SK-N-SH treated with all-trans-retinoic acid at 6 μM for 48 hours (cell line): ENCODE measurements around the gene STK32B.

Source experiments
- ATAC-seq: fragments of 200-7000 bp; cut with Tn5 transposase; 3 replicates; pipeline ENCODE4 v1.9.1; 2020; ENCODE audit warnings: mild to moderate bottlenecking, moderate library complexity
- ARNTL ChIP-seq: fragments of 450-650 bp; formaldehyde crosslinking; IDR thresholded peaks from 2 replicates; pipeline ENCODE4 v1.5.0; 2020; ENCODE audit warnings: low read depth, mild to moderate bottlenecking, moderate library complexity, borderline replicate concordance
- BACH2 ChIP-seq: fragments of 250-450 bp; sonication (Bioruptor Pico); IDR thresholded peaks from 2 replicates; pipeline ENCODE4 v1.9.0; 2021; ENCODE audit warnings: mild to moderate bottlenecking, borderline replicate concordance
- ESRRG ChIP-seq: fragments of 250-450 bp; sonication (Bioruptor Pico); IDR thresholded peaks from 2 replicates; pipeline ENCODE4 v1.6.1; 2021; ENCODE audit warnings: mild to moderate bottlenecking
- GLIS3 ChIP-seq: fragments of 250-450 bp; sonication (Bioruptor Pico); IDR thresholded peaks from 2 replicates; pipeline ENCODE4 v1.5.0; 2020; ENCODE audit warnings: mild to moderate bottlenecking, moderate library complexity
- ISL1 ChIP-seq: fragments of 250-450 bp; sonication (Bioruptor Pico); IDR thresholded peaks from 2 replicates; pipeline ENCODE4 v2.1.2; 2022; ENCODE audit warnings: mild to moderate bottlenecking, moderate library complexity
- OSR1 ChIP-seq: fragments of 250-450 bp; sonication (Bioruptor Pico); IDR thresholded peaks from 2 replicates; pipeline ENCODE4 v1.8.0; 2022; ENCODE audit warnings: moderate library complexity, mild to moderate bottlenecking, inconsistent platforms
- PPARA ChIP-seq: fragments of 250-450 bp; sonication (Bioruptor Pico); IDR thresholded peaks from 2 replicates; pipeline ENCODE4 v1.5.0; 2020; ENCODE audit warnings: mild to moderate bottlenecking, borderline replicate concordance
- RARB ChIP-seq: fragments of 250-450 bp; sonication (Bioruptor Pico); IDR thresholded peaks from 2 replicates; pipeline ENCODE4 v1.8.0; 2021; ENCODE audit warnings: mild to moderate bottlenecking, moderate library complexity
- SNAI2 ChIP-seq: fragments of 250-450 bp; sonication (Bioruptor Pico); IDR thresholded peaks from 2 replicates; pipeline ENCODE4 v1.5.0; 2020; ENCODE audit warnings: mild to moderate bottlenecking, moderate library complexity
- TCF4 ChIP-seq: fragments of 250-450 bp; sonication (Bioruptor Pico); IDR thresholded peaks from 2 replicates; pipeline ENCODE4 v1.8.0; 2021; ENCODE audit warnings: mild to moderate bottlenecking, moderate library complexity, borderline replicate concordance
- TOX ChIP-seq: fragments of 250-450 bp; sonication (Bioruptor Pico); IDR thresholded peaks from 2 replicates; pipeline ENCODE4 v1.8.0; 2021; ENCODE audit warnings: mild to moderate bottlenecking, moderate library complexity, borderline replicate concordance
- ZC3H10 ChIP-seq: fragments of 250-450 bp; sonication (Bioruptor Pico); IDR thresholded peaks from 2 replicates; pipeline ENCODE4 v1.5.1; 2021; ENCODE audit warnings: mild to moderate bottlenecking, moderate library complexity
- ZFP30 ChIP-seq: fragments of 450-650 bp; formaldehyde crosslinking; IDR thresholded peaks from 2 replicates; pipeline ENCODE4 v1.5.0; 2022; ENCODE audit warnings: mild to moderate bottlenecking, moderate library complexity
- ZNF565 ChIP-seq: fragments of 450-650 bp; formaldehyde crosslinking; conservative IDR thresholded peaks from 2 replicates; pipeline ENCODE4 v1.5.0; 2020; ENCODE audit warnings: low read depth, mild to moderate bottlenecking, moderate library complexity
- ZNF70 ChIP-seq: fragments of 450-650 bp; formaldehyde crosslinking; IDR thresholded peaks from 2 replicates; pipeline ENCODE4 v1.5.0; 2020; ENCODE audit warnings: mild to moderate bottlenecking, moderate library complexity
- ZNF8 ChIP-seq: fragments of 450-650 bp; formaldehyde crosslinking; IDR thresholded peaks from 2 replicates; pipeline ENCODE4 v1.5.0; 2020; ENCODE audit warnings: mild to moderate bottlenecking, moderate library complexity
- TF ChIP-seq, protein P1 (sequence below): fragments of 250-450 bp; sonication (Bioruptor Pico); IDR thresholded peaks from 2 replicates; pipeline ENCODE4 v1.5.1; 2020; ENCODE audit warnings: low read depth, mild to moderate bottlenecking, moderate library complexity
- TF ChIP-seq, protein P2 (sequence below): fragments of 250-450 bp; sonication (Bioruptor Pico); IDR thresholded peaks from 2 replicates; pipeline ENCODE4 v1.8.0; 2020; ENCODE audit warnings: mild to moderate bottlenecking, moderate library complexity, borderline replicate concordance
- TF ChIP-seq, protein P3 (sequence below): fragments of 250-450 bp; sonication (Bioruptor Pico); IDR thresholded peaks from 2 replicates; pipeline ENCODE4 v1.8.0; 2021; ENCODE audit warnings: low read depth, mild to moderate bottlenecking, moderate library complexity, borderline replicate concordance
- TF ChIP-seq, protein P4 (sequence below): fragments of 250-450 bp; sonication (Bioruptor Pico); IDR thresholded peaks from 2 replicates; pipeline ENCODE4 v1.5.1; 2021; ENCODE audit warnings: mild to moderate bottlenecking, moderate library complexity
- TF ChIP-seq, protein P5 (sequence below): fragments of 250-450 bp; sonication (Bioruptor Pico); IDR thresholded peaks from 2 replicates; pipeline ENCODE4 v1.5.0; 2020; ENCODE audit warnings: mild to moderate bottlenecking, moderate library complexity

STK32B gene

DNA sequence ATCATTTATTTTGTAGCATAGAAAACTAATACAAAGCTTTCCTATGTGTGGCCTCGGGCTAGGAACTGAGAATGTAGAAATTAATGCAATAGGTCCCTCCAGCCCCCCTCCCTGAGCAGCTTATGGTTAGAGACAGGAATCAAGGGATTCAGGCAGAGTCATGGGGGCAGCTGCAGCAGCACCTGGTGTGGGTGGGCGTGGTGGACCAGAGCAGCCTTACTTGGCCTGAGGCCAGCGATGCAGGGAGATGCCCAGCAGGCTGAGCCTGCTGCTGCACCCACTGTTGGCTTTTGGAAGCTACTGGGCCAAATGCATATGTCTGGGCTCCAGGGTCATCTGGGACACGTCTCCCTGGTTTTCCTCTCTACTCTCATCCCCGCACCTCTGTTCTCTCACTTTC, 74.0 kb downstream of the STK32B start:
- TF ChIP-seq ESRRG (no peak), TCF4 (CRISPR knock-in tag) (no peak), ZFP30 (no peak), ZNF565 (CRISPR knock-in tag) (no peak), BACH2 (no peak), SNAI2 (CRISPR knock-in tag) (no peak), GLIS3 (CRISPR knock-in tag) (no peak)
- TF ChIP-seq, protein P1, sequence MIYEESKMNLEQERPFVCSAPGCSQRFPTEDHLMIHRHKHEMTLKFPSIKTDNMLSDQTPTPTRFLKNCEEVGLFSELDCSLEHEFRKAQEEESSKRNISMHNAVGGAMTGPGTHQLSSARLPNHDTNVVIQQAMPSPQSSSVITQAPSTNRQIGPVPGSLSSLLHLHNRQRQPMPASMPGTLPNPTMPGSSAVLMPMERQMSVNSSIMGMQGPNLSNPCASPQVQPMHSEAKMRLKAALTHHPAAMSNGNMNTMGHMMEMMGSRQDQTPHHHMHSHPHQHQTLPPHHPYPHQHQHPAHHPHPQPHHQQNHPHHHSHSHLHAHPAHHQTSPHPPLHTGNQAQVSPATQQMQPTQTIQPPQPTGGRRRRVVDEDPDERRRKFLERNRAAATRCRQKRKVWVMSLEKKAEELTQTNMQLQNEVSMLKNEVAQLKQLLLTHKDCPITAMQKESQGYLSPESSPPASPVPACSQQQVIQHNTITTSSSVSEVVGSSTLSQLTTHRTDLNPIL = no peak
- TF ChIP-seq, protein P2, sequence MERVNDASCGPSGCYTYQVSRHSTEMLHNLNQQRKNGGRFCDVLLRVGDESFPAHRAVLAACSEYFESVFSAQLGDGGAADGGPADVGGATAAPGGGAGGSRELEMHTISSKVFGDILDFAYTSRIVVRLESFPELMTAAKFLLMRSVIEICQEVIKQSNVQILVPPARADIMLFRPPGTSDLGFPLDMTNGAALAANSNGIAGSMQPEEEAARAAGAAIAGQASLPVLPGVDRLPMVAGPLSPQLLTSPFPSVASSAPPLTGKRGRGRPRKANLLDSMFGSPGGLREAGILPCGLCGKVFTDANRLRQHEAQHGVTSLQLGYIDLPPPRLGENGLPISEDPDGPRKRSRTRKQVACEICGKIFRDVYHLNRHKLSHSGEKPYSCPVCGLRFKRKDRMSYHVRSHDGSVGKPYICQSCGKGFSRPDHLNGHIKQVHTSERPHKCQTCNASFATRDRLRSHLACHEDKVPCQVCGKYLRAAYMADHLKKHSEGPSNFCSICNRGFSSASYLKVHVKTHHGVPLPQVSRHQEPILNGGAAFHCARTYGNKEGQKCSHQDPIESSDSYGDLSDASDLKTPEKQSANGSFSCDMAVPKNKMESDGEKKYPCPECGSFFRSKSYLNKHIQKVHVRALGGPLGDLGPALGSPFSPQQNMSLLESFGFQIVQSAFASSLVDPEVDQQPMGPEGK (CRISPR knock-in tag) = no peak
- TF ChIP-seq, protein P3, sequence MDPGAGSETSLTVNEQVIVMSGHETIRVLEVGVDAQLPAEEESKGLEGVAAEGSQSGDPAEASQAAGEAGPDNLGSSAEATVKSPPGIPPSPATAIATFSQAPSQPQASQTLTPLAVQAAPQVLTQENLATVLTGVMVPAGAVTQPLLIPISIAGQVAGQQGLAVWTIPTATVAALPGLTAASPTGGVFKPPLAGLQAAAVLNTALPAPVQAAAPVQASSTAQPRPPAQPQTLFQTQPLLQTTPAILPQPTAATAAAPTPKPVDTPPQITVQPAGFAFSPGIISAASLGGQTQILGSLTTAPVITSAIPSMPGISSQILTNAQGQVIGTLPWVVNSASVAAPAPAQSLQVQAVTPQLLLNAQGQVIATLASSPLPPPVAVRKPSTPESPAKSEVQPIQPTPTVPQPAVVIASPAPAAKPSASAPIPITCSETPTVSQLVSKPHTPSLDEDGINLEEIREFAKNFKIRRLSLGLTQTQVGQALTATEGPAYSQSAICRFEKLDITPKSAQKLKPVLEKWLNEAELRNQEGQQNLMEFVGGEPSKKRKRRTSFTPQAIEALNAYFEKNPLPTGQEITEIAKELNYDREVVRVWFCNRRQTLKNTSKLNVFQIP (CRISPR knock-in tag) = no peak
- ATAC-seq = no peak

DNA sequence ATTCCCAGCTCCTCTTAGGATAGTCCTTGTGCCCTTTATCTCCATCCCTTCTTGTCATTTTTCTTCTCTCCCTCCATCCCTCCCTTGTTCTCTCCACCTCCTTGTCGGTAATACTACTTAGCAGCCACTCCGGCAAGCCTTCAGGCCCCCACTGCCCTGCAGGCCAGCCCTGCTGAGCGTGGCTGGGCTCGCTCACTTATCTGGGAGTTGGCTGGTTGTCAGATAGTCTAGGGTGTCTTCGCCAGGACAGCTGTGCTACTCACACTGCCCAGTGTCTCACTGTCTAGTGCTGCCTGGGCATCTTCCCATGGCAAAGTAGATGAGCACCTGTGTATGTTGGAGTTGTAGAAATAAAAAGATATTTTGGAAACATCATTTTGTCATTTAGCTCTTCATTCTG, 75.0 kb downstream of the STK32B start:
- ATAC-seq = no peak
- TF ChIP-seq SNAI2 (CRISPR knock-in tag) = no peak
- TF ChIP-seq, protein P1 = no peak
- TF ChIP-seq, protein P2 (CRISPR knock-in tag) = no peak
- no peak for TF ChIP-seq GLIS3 (CRISPR knock-in tag)
- TF ChIP-seq ARNTL = no peak
- no peak for TF ChIP-seq ZNF70 (CRISPR knock-in tag)
- TF ChIP-seq ISL1 (CRISPR knock-in tag) = no peak
- no peak for TF ChIP-seq ZNF8
- TF ChIP-seq BACH2 = no peak
- TF ChIP-seq TOX = no peak
- TF ChIP-seq RARB = no peak
- no peak for TF ChIP-seq ZFP30
- TF ChIP-seq, protein P4, sequence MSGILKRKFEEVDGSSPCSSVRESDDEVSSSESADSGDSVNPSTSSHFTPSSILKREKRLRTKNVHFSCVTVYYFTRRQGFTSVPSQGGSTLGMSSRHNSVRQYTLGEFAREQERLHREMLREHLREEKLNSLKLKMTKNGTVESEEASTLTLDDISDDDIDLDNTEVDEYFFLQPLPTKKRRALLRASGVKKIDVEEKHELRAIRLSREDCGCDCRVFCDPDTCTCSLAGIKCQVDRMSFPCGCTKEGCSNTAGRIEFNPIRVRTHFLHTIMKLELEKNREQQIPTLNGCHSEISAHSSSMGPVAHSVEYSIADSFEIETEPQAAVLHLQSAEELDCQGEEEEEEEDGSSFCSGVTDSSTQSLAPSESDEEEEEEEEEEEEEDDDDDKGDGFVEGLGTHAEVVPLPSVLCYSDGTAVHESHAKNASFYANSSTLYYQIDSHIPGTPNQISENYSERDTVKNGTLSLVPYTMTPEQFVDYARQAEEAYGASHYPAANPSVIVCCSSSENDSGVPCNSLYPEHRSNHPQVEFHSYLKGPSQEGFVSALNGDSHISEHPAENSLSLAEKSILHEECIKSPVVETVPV (CRISPR knock-in tag) = no peak
- TF ChIP-seq, protein P3 (CRISPR knock-in tag) = no peak
- no peak for TF ChIP-seq ZC3H10 (CRISPR knock-in tag)
- TF ChIP-seq ESRRG = no peak
- TF ChIP-seq, protein P5, sequence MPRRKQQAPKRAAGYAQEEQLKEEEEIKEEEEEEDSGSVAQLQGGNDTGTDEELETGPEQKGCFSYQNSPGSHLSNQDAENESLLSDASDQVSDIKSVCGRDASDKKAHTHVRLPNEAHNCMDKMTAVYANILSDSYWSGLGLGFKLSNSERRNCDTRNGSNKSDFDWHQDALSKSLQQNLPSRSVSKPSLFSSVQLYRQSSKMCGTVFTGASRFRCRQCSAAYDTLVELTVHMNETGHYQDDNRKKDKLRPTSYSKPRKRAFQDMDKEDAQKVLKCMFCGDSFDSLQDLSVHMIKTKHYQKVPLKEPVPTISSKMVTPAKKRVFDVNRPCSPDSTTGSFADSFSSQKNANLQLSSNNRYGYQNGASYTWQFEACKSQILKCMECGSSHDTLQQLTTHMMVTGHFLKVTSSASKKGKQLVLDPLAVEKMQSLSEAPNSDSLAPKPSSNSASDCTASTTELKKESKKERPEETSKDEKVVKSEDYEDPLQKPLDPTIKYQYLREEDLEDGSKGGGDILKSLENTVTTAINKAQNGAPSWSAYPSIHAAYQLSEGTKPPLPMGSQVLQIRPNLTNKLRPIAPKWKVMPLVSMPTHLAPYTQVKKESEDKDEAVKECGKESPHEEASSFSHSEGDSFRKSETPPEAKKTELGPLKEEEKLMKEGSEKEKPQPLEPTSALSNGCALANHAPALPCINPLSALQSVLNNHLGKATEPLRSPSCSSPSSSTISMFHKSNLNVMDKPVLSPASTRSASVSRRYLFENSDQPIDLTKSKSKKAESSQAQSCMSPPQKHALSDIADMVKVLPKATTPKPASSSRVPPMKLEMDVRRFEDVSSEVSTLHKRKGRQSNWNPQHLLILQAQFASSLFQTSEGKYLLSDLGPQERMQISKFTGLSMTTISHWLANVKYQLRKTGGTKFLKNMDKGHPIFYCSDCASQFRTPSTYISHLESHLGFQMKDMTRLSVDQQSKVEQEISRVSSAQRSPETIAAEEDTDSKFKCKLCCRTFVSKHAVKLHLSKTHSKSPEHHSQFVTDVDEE = no peak
- no peak for TF ChIP-seq PPARA (CRISPR knock-in tag)
- no peak for TF ChIP-seq OSR1
